ENCODE results near the gene FAM107A. TPM values are rescaled to one million over a fixed set of nuclear protein-coding genes. Genes with fewer than 3 reads are reported as not detected.

Gene FAM107A
- total RNA-seq, 1 donor from 2014 or later: 102 TPM

DNA sequence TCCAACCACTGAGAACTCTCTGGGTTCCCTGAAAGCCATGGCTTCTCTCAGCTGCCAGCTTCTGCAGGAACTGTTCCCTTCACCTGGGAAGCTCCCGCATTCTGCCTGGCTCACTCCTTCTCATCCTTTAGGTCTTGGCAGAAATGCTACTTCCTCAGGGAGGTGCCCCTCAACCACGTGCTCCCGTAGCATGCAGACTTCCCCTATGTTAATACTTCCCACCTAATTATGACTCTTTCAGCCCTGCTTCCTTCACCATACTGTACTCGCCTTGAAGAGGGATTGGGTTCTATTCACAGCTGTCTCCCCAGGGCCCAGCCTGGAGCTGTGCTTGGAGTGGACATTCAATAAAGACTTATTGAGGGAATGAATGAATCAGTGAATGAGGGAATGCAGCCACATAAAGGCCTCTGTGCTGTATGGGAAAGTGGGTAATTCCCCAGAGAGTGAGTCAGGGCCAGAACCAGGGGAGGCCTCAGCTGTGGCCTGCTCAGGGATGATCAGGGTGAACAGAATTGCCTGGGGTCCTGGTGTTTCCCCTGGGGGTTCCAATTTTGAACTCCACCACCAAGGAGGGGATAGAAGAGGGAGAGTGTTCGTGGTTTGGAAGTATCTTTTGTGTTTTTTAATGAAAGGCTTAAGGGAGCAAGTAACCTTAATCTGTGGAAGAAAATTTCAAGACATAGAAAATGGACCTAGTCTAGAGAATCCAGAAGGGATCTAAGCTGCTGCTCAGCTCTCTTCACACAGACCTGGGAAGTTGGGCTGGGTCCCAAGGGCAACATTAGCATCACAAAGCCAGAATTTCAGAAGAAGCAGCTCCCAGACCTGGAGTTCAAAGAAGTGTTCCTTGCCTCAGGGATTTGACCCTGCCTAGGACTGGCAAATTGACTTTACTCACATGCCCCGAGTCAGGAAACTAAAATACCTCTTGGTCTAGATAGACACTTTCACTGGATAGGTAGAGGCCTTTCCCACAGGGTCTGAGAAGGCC, 14.6 kb upstream of the FAM107A start:
- no peak for DNase-seq (ENCODE audit: low spot score)

DNA sequence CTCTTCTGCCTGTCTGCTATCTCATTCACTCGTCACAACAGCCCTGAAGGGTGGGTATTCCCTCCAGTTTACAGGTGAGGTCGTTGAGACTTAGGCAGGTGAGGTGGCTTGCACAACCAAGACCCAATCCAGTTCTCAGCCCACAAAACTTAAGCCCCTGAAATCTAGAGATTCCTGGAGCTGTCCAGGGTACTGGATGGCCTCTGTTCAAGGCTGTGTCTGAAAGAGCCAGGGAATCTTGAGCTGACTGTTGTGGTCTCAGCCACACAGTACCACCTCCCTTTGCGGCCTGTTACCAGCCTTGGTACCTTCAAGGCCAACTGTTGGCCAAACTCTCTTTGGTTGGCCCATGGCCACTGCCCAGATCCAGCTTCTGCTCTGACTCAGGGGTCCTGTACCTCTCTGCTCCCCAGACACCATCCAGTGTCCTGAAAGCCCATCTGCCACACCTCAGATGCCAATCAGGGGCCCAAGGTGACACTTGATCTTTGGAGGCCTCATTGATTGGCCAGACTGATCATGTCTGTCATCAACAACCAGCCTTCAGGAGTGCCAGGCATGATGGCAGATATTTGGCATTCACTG, 10.9 kb upstream of the FAM107A start:
- no peak for DNase-seq (ENCODE audit: low spot score)

DNA sequence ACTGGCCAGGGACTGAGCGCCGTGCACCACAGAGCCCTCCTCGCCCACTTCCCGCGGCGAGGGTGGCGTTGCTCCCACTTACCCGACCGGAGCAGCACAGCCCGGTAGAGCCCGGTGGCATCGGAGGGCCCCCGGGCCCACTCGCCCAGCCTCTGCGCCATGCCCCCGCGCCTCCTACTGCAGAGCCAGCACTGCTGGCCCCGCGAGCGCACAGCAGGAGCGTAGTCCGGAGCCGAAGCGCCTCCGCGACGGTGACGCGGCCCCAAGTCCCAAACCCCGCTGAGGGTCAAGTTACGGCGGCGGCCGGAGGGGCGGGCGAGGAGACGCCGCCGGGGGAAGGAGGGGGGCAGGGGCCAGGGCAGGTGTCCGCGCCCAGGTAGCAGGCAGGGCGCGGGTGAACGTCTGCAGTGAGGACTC, 9.6 kb upstream of the FAM107A start:
- DNase-seq (ENCODE audit: low spot score): no peak

DNA sequence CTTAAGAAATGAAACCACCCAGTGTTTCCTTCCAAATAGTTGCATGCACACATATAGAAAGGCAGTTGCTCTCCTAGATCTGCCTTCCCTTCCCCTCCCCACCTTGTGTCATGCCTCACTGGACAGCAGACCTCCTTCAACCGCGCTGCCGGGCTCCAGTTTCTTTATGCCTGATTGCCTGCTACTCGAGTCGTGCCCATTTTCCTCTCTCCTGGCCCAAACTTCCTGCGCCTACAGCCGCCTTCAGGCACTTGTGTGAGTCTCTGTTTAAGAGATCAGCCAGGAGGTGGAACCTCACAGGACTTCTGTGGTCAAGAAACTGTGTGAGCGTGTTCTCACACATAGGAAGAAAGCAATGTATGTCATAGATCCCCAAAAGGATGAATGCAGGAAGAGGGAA, 8.8 kb upstream of the FAM107A start:
- no peak for DNase-seq (ENCODE audit: low spot score)

DNA sequence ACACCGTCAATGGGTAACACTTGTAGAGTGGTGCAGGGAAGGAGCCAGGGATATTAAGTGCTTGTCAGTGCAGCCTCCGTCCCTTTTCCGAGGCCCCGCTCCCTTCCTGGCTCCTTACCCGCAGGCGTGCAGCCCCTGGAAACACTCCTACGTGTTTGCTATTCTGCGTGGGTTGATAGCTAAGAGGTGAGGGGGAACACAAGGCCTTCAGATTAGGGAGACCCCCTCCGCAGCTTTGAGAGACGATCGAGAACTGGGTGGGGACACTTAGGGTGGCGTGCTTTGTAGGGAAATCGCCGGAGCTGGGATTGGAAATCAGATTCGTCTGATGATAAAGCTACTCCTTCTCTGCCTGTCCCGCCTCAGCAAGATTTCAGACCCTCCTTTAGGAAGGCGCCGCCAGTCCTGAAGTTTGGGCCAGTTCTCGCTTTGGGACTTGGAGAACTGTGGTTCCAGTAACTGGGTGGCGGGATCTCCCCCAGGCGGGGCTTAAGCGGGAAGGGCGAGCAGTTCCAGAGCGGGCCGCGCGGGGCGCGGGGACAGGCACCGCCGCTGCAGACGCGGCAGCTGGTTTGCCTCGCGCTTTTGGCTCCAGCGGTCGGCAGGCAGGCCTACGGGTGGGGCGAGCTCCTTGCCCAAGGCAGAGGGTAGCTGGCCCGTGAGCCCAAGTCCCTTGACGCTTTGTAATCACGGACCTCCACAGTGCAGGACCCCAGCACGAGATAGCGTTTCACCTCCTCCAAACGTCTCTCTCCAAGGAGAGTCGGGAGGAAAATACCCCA, 8.0 kb upstream of the FAM107A start:
- peak; percentile 91 for DNase-seq (ENCODE audit: low spot score)

DNA sequence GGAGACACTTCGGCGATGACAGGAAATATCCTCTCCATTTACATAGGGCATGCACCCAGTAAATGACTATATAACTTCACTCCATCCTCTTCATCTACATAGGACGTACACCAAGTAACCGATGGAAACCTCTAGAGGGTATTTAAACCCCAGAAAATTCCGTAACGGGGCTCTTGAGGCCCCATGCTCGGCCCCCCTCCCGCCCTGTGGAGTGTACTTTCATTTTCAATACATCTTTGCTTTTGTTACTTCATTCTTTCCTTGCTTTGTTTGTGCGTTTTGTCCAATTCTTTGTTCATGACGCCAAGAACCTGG, 7.5 kb upstream of the FAM107A start:
- DNase-seq (ENCODE audit: low spot score): no peak

DNA sequence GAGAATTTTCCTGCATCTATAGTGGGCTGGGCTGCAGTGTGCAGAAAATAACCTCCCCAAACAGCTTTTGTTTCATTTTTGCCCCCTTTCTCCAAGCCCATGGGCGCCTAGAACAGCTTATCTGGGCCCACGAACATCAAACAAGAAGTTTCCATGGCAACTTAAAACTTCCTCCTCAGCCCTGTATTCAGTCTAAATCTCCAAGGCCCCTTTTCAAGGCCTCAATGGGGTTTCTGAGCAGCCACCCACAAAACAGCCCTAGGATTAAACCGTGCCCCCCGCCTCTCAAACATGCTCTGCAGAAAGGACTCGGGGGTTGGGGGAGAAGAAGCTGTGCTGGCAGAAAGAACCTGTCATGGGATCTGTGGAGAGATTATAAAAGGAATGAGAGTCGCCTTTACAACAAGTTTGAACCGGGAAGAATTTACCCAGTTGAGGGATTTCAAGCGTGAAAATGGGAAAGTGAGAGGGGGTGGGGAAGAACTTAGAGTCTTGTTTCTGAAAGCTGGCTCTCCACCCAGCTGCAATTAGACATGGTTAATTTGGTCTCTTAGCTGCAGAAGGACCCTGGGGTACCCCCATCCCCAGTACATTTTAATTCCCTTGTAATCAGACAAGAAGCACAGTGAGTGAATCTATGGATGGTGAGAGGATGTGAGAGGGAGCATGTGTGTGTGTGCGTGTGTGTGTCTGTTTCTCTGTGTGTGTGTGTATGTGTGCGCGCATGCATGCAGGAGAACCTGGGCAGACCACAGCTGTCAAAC, 4.3 kb upstream of the FAM107A start:
- DNase-seq (ENCODE audit: low spot score): no peak

DNA sequence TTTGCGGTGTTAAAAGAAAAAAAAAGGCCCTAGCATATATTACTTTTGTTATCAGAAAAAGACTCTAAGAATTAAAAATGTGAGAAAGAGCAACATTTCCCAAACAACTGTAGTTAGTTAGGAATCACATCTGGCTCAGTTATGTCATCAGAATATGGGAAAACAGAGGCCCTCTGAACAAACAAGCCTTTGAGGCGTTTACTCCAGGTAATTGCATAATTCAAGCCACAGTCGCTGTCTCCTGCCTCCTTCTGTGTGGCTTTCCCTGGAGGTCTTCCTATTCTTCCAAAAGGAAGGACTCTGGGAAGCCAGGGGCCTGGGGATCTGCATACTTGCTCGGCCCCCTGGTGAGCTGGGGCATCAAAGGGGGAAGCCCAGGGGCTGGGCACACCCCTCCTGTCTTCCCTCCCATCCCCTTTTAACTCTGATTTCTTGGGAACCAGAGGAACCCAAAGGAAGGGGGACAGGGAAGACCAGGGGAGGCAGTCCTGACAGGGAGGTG, 3.7 kb upstream of the FAM107A start:
- no peak for DNase-seq (ENCODE audit: low spot score)

DNA sequence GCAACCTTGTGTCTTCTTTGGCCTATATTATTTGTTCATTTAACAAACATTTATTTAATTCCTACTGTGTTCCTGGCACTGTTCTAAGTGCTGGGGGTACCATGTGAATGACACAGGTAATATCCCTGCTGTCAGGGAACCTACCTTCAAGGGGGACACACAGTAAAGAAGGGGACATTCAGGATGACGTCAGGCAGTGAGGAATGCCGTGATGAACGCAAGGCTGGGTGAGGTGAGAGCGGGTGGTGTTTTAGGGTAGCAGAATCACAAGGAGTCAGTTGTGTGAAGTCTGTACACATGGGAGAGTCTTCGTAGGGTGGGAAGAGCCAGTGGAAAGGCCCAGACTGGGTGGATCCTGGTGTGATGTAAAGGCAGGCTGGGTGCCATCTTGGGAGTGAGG, 1.7 kb upstream of the FAM107A start:
- DNase-seq (ENCODE audit: low spot score): no peak

DNA sequence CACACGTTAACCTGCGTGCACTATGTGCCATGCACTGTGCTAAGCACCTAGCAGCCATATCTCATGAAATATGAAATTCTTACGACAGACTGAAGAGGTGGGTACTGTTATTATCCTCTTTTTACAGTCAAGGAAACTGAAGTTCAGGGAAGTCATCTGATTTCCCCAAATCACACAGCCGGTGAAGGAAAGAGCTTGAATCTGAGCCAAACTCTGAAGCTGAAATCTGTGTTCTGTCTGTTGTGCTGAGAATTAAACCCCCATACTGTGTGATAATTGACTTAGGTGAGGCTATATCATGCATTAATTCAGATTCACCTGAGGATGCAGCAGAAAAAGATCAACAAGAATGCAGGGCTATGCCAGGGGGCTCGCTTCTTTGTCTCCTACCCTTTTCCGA, 475 bp downstream of the FAM107A start:
- no peak for DNase-seq (ENCODE audit: low spot score)

DNA sequence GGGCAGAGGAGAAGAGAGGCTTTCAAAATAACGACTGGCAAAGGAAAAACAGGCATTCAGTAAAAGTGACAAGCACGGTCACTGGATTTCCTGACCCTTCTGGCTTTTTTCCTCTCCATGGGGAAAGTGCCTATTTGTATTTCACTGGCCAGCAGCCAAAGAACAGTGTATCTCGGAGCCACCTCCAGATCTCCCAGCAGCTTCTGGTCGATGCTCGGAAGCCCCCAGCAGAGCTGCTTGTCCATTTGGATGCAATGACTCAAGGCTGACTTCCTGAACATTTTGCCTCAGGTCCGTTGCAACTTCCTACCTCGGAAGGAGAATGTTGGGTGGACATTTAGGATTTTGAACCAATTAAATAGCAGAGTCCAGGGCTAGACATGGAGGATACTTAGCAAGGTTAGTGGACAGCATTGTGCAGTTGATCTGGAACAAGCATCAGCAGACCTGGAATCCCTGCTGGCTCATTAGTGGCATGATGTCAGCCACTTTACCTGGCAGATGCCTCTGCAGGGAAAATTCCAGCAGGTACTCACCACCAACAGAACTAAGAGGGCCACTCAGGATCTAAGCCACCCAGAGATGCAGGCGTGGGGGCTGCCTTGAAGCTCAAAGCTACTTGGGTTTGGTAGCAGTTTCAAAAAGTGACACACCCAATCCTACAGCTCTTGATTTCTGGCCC, 1.1 kb downstream of the FAM107A start:
- no peak for DNase-seq (ENCODE audit: low spot score)

DNA sequence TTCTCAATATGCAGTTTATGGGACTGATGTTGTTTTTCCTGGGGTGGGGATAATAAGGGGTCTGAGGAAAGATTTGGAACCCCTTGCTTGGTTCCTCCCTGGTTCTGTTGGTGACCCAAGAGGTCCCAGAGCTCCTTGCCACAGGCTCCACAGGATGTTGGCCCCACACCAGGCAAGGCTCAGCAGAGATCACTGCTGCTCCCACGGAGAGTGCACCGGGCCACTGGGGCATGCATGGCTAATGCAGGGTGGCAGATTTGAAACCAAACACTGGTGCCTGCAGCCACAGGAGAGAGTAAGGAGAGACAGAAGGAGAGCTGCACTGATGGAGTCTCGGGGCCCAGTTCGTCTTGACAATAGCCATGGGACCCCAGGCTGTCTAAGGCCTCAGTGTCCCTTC, 2.5 kb downstream of the FAM107A start:
- DNase-seq (ENCODE audit: low spot score): no peak

DNA sequence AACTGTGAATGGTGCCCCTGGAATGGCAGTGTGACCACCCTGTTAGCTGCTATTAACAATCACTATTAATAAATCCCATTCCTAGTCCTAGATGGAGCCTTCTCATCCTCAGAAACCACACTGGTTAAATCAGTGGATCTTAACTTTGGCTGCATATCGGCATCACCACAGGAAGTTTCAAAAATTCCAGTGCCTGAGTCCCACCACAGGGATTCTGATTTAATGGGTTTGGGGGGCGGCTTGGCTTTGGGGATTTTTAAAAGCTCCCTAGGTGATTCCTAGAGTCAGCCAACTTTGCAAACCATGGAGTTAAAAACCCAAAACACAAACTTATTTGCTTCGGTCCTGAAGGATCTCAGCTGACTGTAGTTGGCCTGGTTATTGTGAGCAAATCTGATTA, 3.1 kb downstream of the FAM107A start:
- no peak for DNase-seq (ENCODE audit: low spot score)

DNA sequence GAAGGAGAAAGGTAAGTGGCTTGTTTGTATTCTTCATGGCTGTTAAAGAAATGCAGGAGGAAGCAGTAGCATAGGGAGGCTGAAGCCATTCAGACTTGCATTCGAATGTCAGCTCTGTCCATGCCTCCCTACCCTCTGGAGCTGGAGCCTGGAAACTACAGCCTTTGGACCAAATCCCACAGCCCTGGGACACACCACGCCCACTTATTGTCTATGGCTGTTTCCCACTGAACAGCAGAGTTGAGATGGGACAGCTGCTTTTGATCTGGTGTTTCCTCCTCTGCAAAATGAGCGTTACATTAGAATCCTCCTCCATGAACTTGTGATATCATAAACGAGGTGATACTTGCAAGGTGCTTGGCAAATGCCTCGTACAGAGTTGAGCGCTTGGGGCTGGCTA, 3.6 kb downstream of the FAM107A start:
- DNase-seq (ENCODE audit: low spot score): no peak

DNA sequence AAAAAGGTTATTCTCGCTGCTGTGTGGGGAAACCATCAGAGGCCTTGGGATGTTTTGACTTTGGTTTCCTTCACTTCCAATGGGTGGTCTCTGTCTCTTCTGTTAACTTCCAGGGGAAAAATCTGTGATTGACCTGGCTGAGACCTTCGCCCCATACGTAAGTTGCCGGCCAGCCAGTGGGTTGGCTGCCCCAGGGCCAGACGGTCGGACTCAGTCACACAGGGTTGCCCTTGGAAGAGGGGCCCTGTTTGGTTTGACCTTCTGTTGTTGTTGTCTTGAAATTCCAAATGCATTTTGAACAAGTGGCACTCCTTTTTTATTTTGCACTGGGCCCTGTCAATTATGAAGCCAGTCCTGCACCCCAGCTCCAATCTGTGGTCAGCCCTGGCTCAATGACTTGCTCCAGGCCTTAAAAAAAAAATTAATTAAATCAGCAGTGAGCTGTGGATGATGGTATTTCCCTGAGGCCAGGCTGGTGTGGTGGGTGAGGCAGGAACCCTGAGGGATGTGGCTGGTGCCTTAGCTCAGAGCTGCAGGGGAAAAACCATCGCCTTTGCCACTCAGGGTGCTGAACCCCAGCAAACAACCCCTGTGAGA, 4.5 kb downstream of the FAM107A start:
- no peak for DNase-seq (ENCODE audit: low spot score)

DNA sequence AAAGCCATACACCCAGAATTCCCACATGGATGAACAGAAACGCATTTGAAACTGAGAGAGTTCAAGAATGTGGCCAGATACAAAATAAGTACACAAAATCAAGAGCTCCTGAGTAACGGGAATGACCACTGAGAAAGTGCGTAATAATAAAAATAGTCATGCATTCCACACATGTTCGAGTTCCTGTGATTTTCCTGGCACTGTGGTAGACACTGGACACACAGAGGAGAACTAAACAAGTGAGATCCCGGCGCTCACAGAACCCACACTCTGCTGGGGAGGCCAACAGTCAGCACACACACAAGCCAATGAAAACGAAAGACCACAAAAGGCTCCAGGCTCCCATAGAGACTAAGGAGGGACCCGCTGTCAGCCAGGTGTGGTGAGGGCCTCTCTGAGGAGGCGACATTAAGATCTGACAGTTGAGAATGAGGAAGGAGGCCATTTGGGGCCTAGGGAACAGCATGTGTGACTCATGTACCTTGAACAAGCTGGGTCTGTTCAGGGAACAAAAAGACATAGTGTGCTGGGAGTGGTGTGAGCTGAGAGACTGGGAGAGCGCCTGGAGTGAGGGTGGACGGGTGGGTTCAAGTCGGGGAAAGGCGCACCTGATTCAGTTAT, 5.1 kb downstream of the FAM107A start:
- DNase-seq (ENCODE audit: low spot score): no peak

DNA sequence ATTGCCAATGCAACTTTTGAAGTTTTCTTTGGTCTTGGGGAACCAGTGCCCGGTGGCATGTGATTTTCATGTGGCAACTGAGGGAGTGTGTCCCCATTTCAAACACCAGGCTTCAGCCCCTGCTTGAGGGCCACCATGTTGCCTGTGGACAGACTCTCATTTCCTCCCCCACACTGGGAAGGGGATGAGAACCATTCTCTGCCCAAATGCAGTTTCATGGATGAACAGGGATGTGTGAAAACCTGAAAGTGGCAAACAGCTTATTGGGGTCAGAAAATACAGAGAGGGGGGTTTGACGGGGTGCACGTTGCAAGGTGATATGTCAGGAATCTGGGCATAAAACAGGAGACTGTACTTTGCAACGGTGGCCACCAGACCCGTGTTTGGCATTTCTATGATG, 6.3 kb downstream of the FAM107A start:
- DNase-seq (ENCODE audit: low spot score): no peak

DNA sequence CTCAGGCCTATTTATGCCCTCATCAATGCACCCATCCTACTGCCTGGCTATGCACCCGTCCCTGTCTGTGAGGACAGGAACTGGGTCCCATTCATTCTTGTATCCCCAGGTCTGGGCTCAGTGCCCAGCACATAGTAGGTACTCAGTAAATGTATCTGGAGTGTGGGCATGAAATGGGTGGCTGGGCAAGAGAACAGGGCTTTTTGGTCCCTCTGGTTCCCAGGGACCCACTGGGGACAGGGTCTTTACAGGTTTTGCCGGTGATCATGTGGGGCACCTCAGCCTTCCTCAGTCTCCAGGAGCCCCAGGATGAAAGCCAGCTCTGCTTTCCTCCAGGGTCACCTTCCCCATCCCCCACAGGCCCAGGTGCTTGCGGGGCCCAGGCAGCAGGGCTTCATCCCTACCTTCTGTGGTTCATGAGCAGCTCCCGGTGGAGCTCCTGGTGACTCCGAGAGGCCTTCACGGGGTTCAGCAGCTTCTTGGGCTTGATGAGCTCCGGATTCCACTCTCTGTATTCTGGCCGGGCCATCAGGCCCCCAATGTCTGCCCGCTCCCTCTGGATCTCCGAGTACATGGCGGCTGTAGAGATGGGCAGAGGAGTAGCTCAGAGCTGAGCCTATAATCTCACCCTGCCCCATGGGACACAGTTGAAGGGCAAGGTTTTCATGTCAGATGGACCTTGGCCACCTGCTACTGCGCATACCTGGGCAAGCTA, 7.7 kb downstream of the FAM107A start:
- DNase-seq (ENCODE audit: low spot score): peak; percentile 35

DNA sequence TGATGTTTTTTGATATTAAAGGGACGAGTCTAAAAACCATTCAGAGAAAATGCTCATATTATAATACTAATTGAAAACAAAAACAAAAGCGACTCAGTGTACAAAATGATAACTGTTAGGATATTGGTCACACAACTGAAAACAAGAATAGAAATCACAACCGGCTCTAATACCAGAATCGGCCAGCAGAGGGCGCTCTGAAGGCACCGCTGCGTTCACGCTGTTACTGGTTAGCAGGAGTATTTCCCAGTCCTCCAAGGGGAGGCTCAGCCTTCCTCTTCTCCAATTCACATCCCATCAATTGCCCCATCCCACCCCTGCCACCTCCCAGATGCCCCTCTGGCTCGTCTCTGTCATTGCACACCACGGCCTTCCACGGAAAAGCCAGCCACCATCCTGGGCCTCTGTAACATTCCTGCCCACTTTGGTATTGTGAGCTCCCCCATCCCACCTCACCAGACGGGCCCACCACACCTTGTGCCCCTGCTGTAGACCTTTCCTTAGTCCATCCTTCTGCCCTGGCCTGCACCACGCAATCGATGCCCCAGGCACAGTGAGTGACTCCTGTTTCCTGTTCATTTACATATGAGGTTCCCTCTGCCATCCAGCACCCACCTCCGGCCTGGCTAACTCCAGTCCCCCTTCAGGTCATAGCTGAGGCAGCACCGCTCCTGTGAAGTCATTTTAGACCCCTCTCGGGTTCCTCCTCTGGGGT, 8.5 kb downstream of the FAM107A start:
- DNase-seq (ENCODE audit: low spot score): peak; percentile 85

Data from ureter (tissue), 1 donor.